Measurements from ENCODE around the gene ANKRD24.

GRCh38 chr19:4140237-4140711, 42.2 kb upstream of the ANKRD24 start:
- peak; percentile 66 to 75 for TF ChIP-seq CTCF (conservative IDR thresholded peaks at IDR 0.05; ENCODE audit: low read depth in 2 of 2)
- TF ChIP-seq EZH2 (IDR thresholded peaks at IDR 0.05; ENCODE audit: low read depth, unreplicated experiment): no peak
- no peak for TF ChIP-seq POLR2AphosphoS5 (IDR thresholded peaks at IDR 0.05; ENCODE audit: low read depth)
- TF ChIP-seq NANOG (IDR thresholded peaks at IDR 0.05; ENCODE audit: borderline replicate concordance): no peak
- no peak for TF ChIP-seq ZNF462 (CRISPR knock-in tag; IDR thresholded peaks at IDR 0.05)
- no peak for TF ChIP-seq CREB1 (CRISPR knock-in tag; IDR thresholded peaks at IDR 0.05; ENCODE audit: low read depth)
